ENCODE results near the gene SCRT2.

SCRT2 gene

GRCh38 chr20:617934-618690 lies 57.5 kb downstream of the SCRT2 start:
- no peak for TF ChIP-seq CTCF (IDR thresholded peaks at IDR 0.05; ENCODE audit: low read depth, low read length)
- H3K4me3 ChIP-seq (ENCODE audit: low read depth, low read length), result no peak overlapping the region

- H3K4me3 ChIP-seq (ENCODE audit: low read depth, low read length), result no peak overlapping the region
- no peak for TF ChIP-seq CTCF (IDR thresholded peaks at IDR 0.05; ENCODE audit: low read depth, low read length)
Measured at GRCh38 chr20:615514-615913, 60.1 kb downstream of the SCRT2 start.

- H3K4me3 ChIP-seq (ENCODE audit: low read depth, low read length), result no peak overlapping the region
- TF ChIP-seq CTCF (IDR thresholded peaks at IDR 0.05; ENCODE audit: low read depth, low read length), result no peak
Measured at GRCh38 chr20:611843-612185, 63.8 kb downstream of the SCRT2 start.

Data from WI38 (cell line).